SK-N-SH (cell line): Measurements from ENCODE around the gene SYNDIG1L. TPM values are rescaled to one million over a fixed set of nuclear protein-coding genes. Genes with fewer than 3 reads are reported as not detected.
"Not testable (repeated sequence)": the region's sequence is repeated elsewhere in the genome, so short reads cannot be mapped to it uniquely, and the experiment has no call there.

Experiments
- CTCF ChIA-PET: fragments of 300-600, 350-600 bp; formaldehyde crosslinking; extraction: SDS; loops from one replicate; lab custom pipeline; 2021; lab: Yijun Ruan, JAX
- POLR2A ChIA-PET: fragments of 350-600 bp; sonication (Branson Sonifier 250); formaldehyde crosslinking; extraction: SDS; loops from one replicate; lab custom pipeline; 2020; ENCODE audit warnings: antibody characterized with exemption, inconsistent platforms; lab: Yijun Ruan, JAX
- DNase-seq: peaks from one replicate; pipeline ENCODE4 v3.0.0; 2012
- H2AFZ ChIP-seq: fragments of 200-600 bp; sonication (generic); 2 replicates; pipeline ENCODE4 v1.8.1; 2016; ENCODE audit warnings: antibody characterized with exemption, mild to moderate bottlenecking, low read depth
- H3F3A ChIP-seq: fragments of 200-600 bp; sonication (generic); replicated peaks from 2 replicates; pipeline ENCODE3; 2016; ENCODE audit warnings: antibody characterized with exemption, mild to moderate bottlenecking; ENCODE audit not compliant: insufficient read depth
- H3K27ac ChIP-seq, 2 experiments: fragments of 200-500 bp in 1 of 2; fragments of 200-600 bp in 1 of 2; sonication (Bioruptor generic) in 1 of 2; sonication (generic), shearing (Covaris generic) in 1 of 2; 2 replicates each; pipeline versions ENCODE4 v1.5.1 to v1.6.1; 2014 to 2016; ENCODE audit warnings: low read depth in 2 of 2, inconsistent platforms in 1 of 2, low read length in 1 of 2, mild to moderate bottlenecking in 1 of 2, mixed read lengths in 1 of 2
- H3K27me3 ChIP-seq: fragments of 200-600 bp; sonication (generic), shearing (Covaris generic); 2 replicates; pipeline ENCODE4 v1.6.1; 2016; ENCODE audit warnings: mixed run types; ENCODE audit not compliant: insufficient read depth
- H3K36me3 ChIP-seq, 2 experiments: fragments of 200-500 bp in 1 of 2; fragments of 200-600 bp in 1 of 2; sonication (Bioruptor generic) in 1 of 2; sonication (generic) in 1 of 2; replicated peaks in 1 of 2; 2 replicates each; pipeline versions ENCODE3 to v1.5.1; 2014 to 2016; ENCODE audit warnings: low read length in 1 of 2, mild to moderate bottlenecking in 1 of 2; ENCODE audit not compliant: insufficient read depth in 2 of 2, control insufficient read depth in 1 of 2
- H3K4me1 ChIP-seq, 2 experiments: fragments of 200-500 bp in 1 of 2; fragments of 200-600 bp in 1 of 2; sonication (Bioruptor generic) in 1 of 2; sonication (generic), shearing (Covaris generic) in 1 of 2; 2 replicates each; pipeline versions ENCODE4 v1.5.1 to v1.6.1; 2014 to 2016; ENCODE audit warnings: low read depth in 1 of 2, low read length in 1 of 2, mixed run types in 1 of 2; ENCODE audit not compliant: insufficient read depth in 2 of 2, control insufficient read depth in 1 of 2
- H3K4me2 ChIP-seq: fragments of 200-600 bp; sonication (generic), shearing (Covaris generic); 2 replicates; pipeline ENCODE4 v1.6.1; 2017; ENCODE audit warnings: mixed run types
- H3K4me3 ChIP-seq, 2 experiments: fragments of 200-500 bp in 1 of 2; fragments of 200-600 bp in 1 of 2; sonication (Bioruptor generic) in 1 of 2; sonication (generic), shearing (Covaris generic) in 1 of 2; 2 replicates each; pipeline versions ENCODE4 v1.5.1 to v1.8.1; 2014 to 2016; ENCODE audit warnings: low read depth in 2 of 2, inconsistent platforms in 1 of 2, low read length in 1 of 2, mild to moderate bottlenecking in 1 of 2, mixed read lengths in 1 of 2, moderate library complexity in 1 of 2
- H3K79me2 ChIP-seq: fragments of 200-600 bp; sonication (generic); 2 replicates; pipeline ENCODE4 v1.8.1; 2017; ENCODE audit warnings: mild to moderate bottlenecking; ENCODE audit not compliant: insufficient read depth
- H3K9ac ChIP-seq: fragments of 200-600 bp; sonication (generic); 2 replicates; pipeline ENCODE4 v1.6.1; 2017; ENCODE audit warnings: mixed run types
- H3K9me2 ChIP-seq: fragments of 200-600 bp; sonication (generic); 2 replicates; pipeline ENCODE4 v1.6.1; 2017; ENCODE audit warnings: mixed run types
- H3K9me3 ChIP-seq: fragments of 200-600 bp; sonication (generic); 2 replicates; pipeline ENCODE4 v1.6.1; 2017; ENCODE audit warnings: mixed run types, mild to moderate bottlenecking, moderate library complexity
- H4K20me1 ChIP-seq: fragments of 200-600 bp; sonication (generic); 2 replicates; pipeline ENCODE4 v1.6.1; 2017; ENCODE audit warnings: mild to moderate bottlenecking, mixed run types; ENCODE audit not compliant: insufficient read depth
- FOXJ3 ChIP-seq: sonication (generic); formaldehyde crosslinking; IDR thresholded peaks from 2 replicates; pipeline ENCODE4 v1.5.1; 2020; ENCODE audit warnings: mild to moderate bottlenecking, missing genetic modification reagents
- GATA2 ChIP-seq: sonication (generic); formaldehyde crosslinking; IDR thresholded peaks from 2 replicates; pipeline ENCODE4 v1.5.0; 2020; ENCODE audit warnings: mild to moderate bottlenecking, missing genetic modification reagents
- IRF3 ChIP-seq: fragments of 150-350 bp; IDR thresholded peaks from 2 replicates; pipeline ENCODE4 v1.6.1; 2016; ENCODE audit warnings: mild to moderate bottlenecking, low read depth, low read length
- JUND ChIP-seq: IDR thresholded peaks from 2 replicates; pipeline ENCODE4 v1.4.0; 2012
- NRF1 ChIP-seq: IDR thresholded peaks from 2 replicates; pipeline ENCODE4 v1.6.1; 2012; ENCODE audit warnings: low read depth, mild to moderate bottlenecking, low read length
- RAD21 ChIP-seq: IDR thresholded peaks from 2 replicates; pipeline ENCODE4 v1.6.1; 2012; ENCODE audit warnings: mild to moderate bottlenecking, low read length
- RCOR1 ChIP-seq: fragments of 150-350 bp; IDR thresholded peaks from 2 replicates; pipeline ENCODE4 v1.6.1; 2017; ENCODE audit warnings: antibody characterized with exemption, low read length
- REST ChIP-seq: IDR thresholded peaks from 2 replicates; pipeline ENCODE4 v1.6.1; 2012; ENCODE audit warnings: mild to moderate bottlenecking, low read depth, low read length, moderate library complexity
- RFX5 ChIP-seq: IDR thresholded peaks from 2 replicates; pipeline ENCODE4 v1.6.1; 2012; ENCODE audit warnings: mild to moderate bottlenecking, improper control_type of control experiment, low read length
- RXRA ChIP-seq: IDR thresholded peaks from 2 replicates; pipeline ENCODE4 v1.4.0; 2012; ENCODE audit warnings: low read depth, mild to moderate bottlenecking, borderline replicate concordance
- SMC3 ChIP-seq: IDR thresholded peaks from 2 replicates; pipeline ENCODE4 v1.6.1; 2012; ENCODE audit warnings: low read depth, low read length, improper control_type of control experiment
- TEAD4 ChIP-seq: IDR thresholded peaks from 2 replicates; pipeline ENCODE4 v1.4.0; 2012; ENCODE audit warnings: mild to moderate bottlenecking, borderline replicate concordance; ENCODE audit not compliant: insufficient read depth
- USF1 ChIP-seq: IDR thresholded peaks from 2 replicates; pipeline ENCODE4 v1.4.0; 2012; ENCODE audit warnings: low read depth, borderline replicate concordance
- USF2 ChIP-seq: fragments of 150-350 bp; IDR thresholded peaks from 2 replicates; pipeline ENCODE4 v1.6.1; 2017; ENCODE audit warnings: antibody characterized with exemption, low read length, low read depth, borderline replicate concordance
- ZBTB33 ChIP-seq: IDR thresholded peaks from 2 replicates; pipeline ENCODE4 v1.4.0; 2012; ENCODE audit warnings: low read depth, borderline replicate concordance
- WGBS: methylation state at CpG from one replicate; pipeline ENCODE4 v1.1.6; 2017; ENCODE audit warnings: low lambda C conversion rate; 5-methylcytosine and 5-hydroxymethylcytosine counted together
- polyA plus RNA-seq, 3 experiments: library from polyadenylated mRNA; depleted of rRNA; stranded (reverse); fragments of >200 nt; gene quantifications; 2 replicates each; pipeline ENCODE4 v1.2.3, GENCODE V29; 2012

SYNDIG1L gene
- polyA plus RNA-seq, 1 of the 3 experiments (the other 2 are of a cell fraction), result not detected

GRCh38 chr14:74456684-74457564 is 30.9 kb upstream of the SYNDIG1L start:
- CTCF ChIA-PET, result interaction anchor here (0.6 to 2.2 kb wide), 4 partner anchors 17 to 263 kb away, joined by 3 to 13 read pairs (median 4); no protein-coding TSS in a partner anchor
- Histone ChIP-seq H3K9me3 (no peaks in the 10 kb centered on the region), H3K9me2 (no peaks in the 10 kb centered on the region), H3K27me3 (peaks cover 6% of the 10 kb centered on the region; the same call in 1 of the 2 replicates), H3K4me1 (no peaks in the 10 kb centered on the region), H3K36me3 (no peaks in the 10 kb centered on the region), H2AFZ (no peak overlapping the region), H4K20me1 (no peaks in the 10 kb centered on the region), H3K4me3 (no peak overlapping the region), H3K4me2 (no peak overlapping the region), H3F3A (no peaks in the 10 kb centered on the region), H3K27ac (no peak overlapping the region)
- POLR2A ChIA-PET, result no interaction called here
- DNase-seq, result no peak
- 60% methylated on average over 12 of the region's 17 CpGs for WGBS
- TF ChIP-seq SMC3 (no peak), RFX5 (no peak), FOXJ3 (CRISPR knock-in tag) (no peak), NRF1 (no peak), REST (no peak), GATA2 (CRISPR knock-in tag) (no peak), ZBTB33 (no peak), JUND (no peak), RCOR1 (no peak), IRF3 (no peak), RXRA (no peak), TEAD4 (no peak), USF1 (no peak), USF2 (no peak), RAD21 (no peak)
- TF ChIP-seq, all 33 proteins: peak for 0
- Histone ChIP-seq H3K79me2 (no peaks in the 10 kb centered on the region), H3K9ac (no peak overlapping the region)

- DNase-seq, H3K9me3 ChIP-seq, H3K79me2 ChIP-seq, H3K36me3 ChIP-seq, H3K4me1 ChIP-seq, H3F3A ChIP-seq, H3K4me3 ChIP-seq, H3K4me2 ChIP-seq, POLR2A ChIA-PET, H3K9ac ChIP-seq, CTCF ChIA-PET, H3K27me3 ChIP-seq, H3K27ac ChIP-seq, H3K9me2 ChIP-seq, H2AFZ ChIP-seq, H4K20me1 ChIP-seq: not testable (repeated sequence)
- 42% methylated on average over 5 of the region's 5 CpGs for WGBS
Measured at GRCh38 chr14:74454397-74454796, 28.4 kb upstream of the SYNDIG1L start.
